Esophagus muscularis mucosa (tissue), 4 donors: ENCODE measurements around the gene SERPINA12. TPM values are rescaled to one million over a fixed set of nuclear protein-coding genes. Genes with fewer than 3 reads are reported as not detected.

Experiments
- DNase-seq: peaks from one replicate; pipeline ENCODE4 v3.0.0-alpha.2; 2017; ENCODE audit errors: extremely low spot score
- H3K27ac ChIP-seq, 4 donors: fragments of 200-600 bp; sonication (generic); replicated peaks in 1 of 4; 1 replicate in 3 of 4; 2 replicates in 1 of 4; pipeline ENCODE4 v1.5.1; 2016 to 2019; ENCODE audit warnings: mild to moderate bottlenecking in 1 of 4
- H3K27me3 ChIP-seq, 4 donors: fragments of 200-600 bp; sonication (generic); one replicate each; pipeline versions ENCODE4 v1.5.1 to v1.6.0; 2016 to 2019
- H3K36me3 ChIP-seq, 4 donors: fragments of 200-600 bp; sonication (generic); one replicate each; pipeline ENCODE4 v1.5.1; 2016 to 2019
- H3K4me1 ChIP-seq, 4 donors: fragments of 200-600 bp; sonication (generic); one replicate each; pipeline ENCODE4 v1.5.1; 2016 to 2019
- H3K4me3 ChIP-seq, 4 donors: fragments of 200-600 bp; sonication (generic); 1 replicate in 2 of 4; 2 replicates in 2 of 4; pipeline ENCODE4 v1.5.1; 2016 to 2019; ENCODE audit warnings: mild to moderate bottlenecking in 4 of 4, moderate library complexity in 1 of 4
- H3K9me3 ChIP-seq, 4 donors: fragments of 200-600 bp; sonication (generic); 1 replicate in 3 of 4; 2 replicates in 1 of 4; pipeline ENCODE4 v1.5.1; 2016 to 2019
- EP300 ChIP-seq: sonication (generic); formaldehyde crosslinking; IDR thresholded peaks from one replicate; pipeline ENCODE4 v1.6.1; 2017; ENCODE audit warnings: antibody characterized with exemption
- POLR2A ChIP-seq: fragments of 450-650 bp; IDR thresholded peaks from one replicate; pipeline ENCODE4 v1.6.1; 2017; ENCODE audit warnings: antibody characterized with exemption, moderate library complexity, mild to moderate bottlenecking, low read depth
- POLR2AphosphoS5 ChIP-seq, 2 donors: sonication (generic); formaldehyde crosslinking; IDR thresholded peaks; one replicate each; pipeline ENCODE4 v1.6.1; 2017; ENCODE audit warnings: antibody characterized with exemption in 2 of 2
- WGBS: methylation state at CpG from one replicate; pipeline ENCODE4 v1.1.5; 2018; 5-methylcytosine and 5-hydroxymethylcytosine counted together
- intact Hi-C: fragments of 100-400 bp; cut with DNase I; formaldehyde crosslinking; loops from one replicate; pipeline ENCODE4 v1.15.1; 2023
- total RNA-seq, 4 donors: library from RNA; depleted of rRNA; stranded (reverse); fragments of >200 nt; gene quantifications; one replicate each; pipeline versions ENCODE4 v1.1.0 to v1.2.1, GENCODE V29; 2016
- TF ChIP-seq, protein P1 (sequence below), 3 experiments: fragments of 200-600 bp in 2 of 3; fragments of 450-650 bp in 1 of 3; sonication (generic) in 2 of 3; IDR thresholded peaks; one replicate each; pipeline ENCODE4 v1.5.1; 2017 to 2019; ENCODE audit warnings: antibody characterized with exemption in 3 of 3, mild to moderate bottlenecking in 2 of 3, moderate library complexity in 1 of 3

SERPINA12 gene
- total RNA-seq, 4 donors from 2014 or later = not detected

DNA sequence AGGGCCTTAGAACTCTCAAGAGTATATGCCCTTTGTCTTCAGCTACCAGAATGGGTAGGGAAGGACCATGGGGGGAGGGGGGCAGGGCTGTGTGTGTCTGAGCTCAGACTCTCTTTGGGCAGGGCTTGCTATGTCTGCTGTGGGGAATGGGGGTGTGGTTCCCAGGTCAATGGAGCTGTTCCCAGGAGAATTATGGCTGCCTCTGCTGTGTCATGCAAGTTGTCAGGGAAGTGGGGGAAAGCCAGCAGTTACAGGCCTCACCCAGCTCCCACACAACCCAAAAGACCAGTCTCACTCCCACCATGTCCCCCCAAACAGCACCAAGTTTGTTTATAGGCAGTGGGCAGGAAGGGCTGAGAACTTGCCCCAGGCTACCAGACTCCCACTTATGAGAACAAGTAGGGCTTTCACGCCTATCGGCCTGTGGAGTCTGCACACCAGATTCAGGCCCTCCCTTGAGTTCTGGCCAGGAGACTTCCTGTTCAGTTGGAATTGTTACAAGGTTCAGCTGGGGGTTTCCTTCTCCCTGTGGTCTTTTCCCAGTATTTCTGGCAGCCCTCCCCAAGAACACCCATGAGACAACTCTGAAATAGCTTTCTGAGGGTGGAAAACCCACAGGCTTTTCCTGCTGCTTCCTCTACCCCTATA is 50.6 kb downstream of the SERPINA12 start:
- WGBS = 80% methylated on average over 2 of the region's 2 CpGs
- no peak for DNase-seq
- Histone ChIP-seq H3K27me3 (peaks cover 0 to 11% (median 0%) of the 10 kb centered on the region in 4 donors), H3K9me3 (peaks cover 0 to 16% (median 12%) of the 10 kb centered on the region in 4 donors), H3K4me3 (no peak overlapping the region), H3K4me1 (no peaks in the 10 kb centered on the region), H3K27ac (no peak overlapping the region), H3K36me3 (no peaks in the 10 kb centered on the region)
- TF ChIP-seq POLR2AphosphoS5 (IDR thresholded peaks at IDR 0.05) (no peak), EP300 (no peak), POLR2A (no peak)
- TF ChIP-seq, protein P1, sequence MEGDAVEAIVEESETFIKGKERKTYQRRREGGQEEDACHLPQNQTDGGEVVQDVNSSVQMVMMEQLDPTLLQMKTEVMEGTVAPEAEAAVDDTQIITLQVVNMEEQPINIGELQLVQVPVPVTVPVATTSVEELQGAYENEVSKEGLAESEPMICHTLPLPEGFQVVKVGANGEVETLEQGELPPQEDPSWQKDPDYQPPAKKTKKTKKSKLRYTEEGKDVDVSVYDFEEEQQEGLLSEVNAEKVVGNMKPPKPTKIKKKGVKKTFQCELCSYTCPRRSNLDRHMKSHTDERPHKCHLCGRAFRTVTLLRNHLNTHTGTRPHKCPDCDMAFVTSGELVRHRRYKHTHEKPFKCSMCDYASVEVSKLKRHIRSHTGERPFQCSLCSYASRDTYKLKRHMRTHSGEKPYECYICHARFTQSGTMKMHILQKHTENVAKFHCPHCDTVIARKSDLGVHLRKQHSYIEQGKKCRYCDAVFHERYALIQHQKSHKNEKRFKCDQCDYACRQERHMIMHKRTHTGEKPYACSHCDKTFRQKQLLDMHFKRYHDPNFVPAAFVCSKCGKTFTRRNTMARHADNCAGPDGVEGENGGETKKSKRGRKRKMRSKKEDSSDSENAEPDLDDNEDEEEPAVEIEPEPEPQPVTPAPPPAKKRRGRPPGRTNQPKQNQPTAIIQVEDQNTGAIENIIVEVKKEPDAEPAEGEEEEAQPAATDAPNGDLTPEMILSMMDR (IDR thresholded peaks at IDR 0.05) = no peak
- intact Hi-C loops = no loop called here

DNA sequence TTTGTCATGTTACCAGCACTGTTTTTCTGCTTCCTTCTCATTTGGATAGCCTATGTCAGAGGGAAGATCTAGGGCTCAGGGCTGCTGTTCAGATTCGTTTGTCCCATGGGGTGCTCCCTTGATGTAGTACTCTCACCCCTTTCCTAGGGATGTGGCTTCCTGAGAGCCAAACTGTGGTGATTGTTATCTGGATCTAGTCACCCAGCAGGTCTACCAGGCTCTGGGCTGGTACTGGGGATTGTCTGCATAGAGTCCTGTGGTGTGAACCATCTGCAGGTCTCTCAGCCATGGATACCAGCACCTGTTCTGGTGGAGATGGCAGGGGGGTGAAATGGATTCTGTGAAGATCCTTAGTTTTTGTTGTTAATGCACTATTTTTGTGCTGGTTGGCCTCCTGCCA is 51.2 kb downstream of the SERPINA12 start:
- 78% methylated on average over 1 of the region's 1 CpG for WGBS
- no peak for TF ChIP-seq POLR2AphosphoS5 (IDR thresholded peaks at IDR 0.05)
- TF ChIP-seq POLR2A = no peak
- TF ChIP-seq, protein P1 (IDR thresholded peaks at IDR 0.05) = no peak
- no peak for TF ChIP-seq EP300
- Histone ChIP-seq H3K9me3 (peaks cover 0 to 16% (median 12%) of the 10 kb centered on the region in 4 donors), H3K36me3 (no peaks in the 10 kb centered on the region), H3K4me3 (no peak overlapping the region), H3K27me3 (peaks cover 0 to 11% (median 0%) of the 10 kb centered on the region in 4 donors), H3K27ac (no peak overlapping the region), H3K4me1 (no peaks in the 10 kb centered on the region)
- intact Hi-C loops = no loop called here
- no peak for DNase-seq

DNA sequence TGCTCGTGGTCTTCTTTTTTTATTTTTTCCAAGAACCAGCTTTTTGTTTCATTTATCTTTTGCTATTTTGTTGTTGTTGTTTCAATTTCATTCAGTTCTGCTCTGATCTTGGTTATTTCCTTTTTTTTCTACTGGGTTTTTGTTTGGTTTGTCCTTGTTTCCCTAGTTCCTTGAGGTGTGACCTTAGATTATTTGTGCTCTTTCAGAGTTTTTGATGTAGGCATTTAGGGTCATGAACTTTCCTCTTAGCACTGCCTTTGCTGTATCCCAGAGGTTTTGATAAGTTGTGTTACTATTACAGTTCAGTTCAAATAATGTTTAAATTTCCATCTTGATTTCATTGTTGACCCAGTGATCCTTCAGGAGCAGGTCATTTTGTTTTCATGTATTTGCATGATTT is 53.3 kb downstream of the SERPINA12 start:
- WGBS = 27% methylated on average over 1 of the region's 1 CpG

DNA sequence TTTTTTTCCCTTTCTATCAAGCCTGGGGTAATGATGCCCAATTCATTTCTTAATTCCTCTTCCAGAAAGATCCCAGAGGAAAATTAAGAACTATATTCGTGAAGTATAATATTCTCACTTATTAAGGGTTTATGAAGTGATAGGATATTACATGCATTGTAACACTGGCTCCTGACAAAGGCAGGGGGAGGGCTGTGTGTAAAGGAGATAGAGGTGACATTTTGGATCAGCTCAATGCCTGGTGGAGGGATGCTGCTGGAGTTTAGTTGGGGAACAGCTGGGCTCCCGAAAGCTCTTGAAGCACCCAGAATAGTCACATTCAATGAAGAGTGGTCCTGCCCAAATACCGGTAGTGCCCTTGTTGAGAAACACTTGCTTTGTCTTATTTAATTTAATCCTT is 57.4 kb downstream of the SERPINA12 start:
- WGBS = 41% methylated on average over 3 of the region's 3 CpGs
- no peaks in the 10 kb centered on the region for H3K36me3 ChIP-seq

More for the DNA sequence above, 53.3 kb downstream of the SERPINA12 start:
- intact Hi-C loops = no loop called here
- H3K9me3 ChIP-seq = peaks cover 0 to 16% (median 12%) of the 10 kb centered on the region in 4 donors
- H3K27ac ChIP-seq = no peak overlapping the region
- H3K4me1 ChIP-seq = no peaks in the 10 kb centered on the region
- no peaks in the 10 kb centered on the region for H3K36me3 ChIP-seq
- H3K27me3 ChIP-seq = peaks cover 0 to 29% (median 0%) of the 10 kb centered on the region in 4 donors
- H3K4me3 ChIP-seq = no peak overlapping the region
- TF ChIP-seq POLR2AphosphoS5 (IDR thresholded peaks at IDR 0.05) (no peak), POLR2A (no peak), EP300 (no peak)
- TF ChIP-seq, protein P1 (IDR thresholded peaks at IDR 0.05) = no peak
- no peak for DNase-seq

DNA sequence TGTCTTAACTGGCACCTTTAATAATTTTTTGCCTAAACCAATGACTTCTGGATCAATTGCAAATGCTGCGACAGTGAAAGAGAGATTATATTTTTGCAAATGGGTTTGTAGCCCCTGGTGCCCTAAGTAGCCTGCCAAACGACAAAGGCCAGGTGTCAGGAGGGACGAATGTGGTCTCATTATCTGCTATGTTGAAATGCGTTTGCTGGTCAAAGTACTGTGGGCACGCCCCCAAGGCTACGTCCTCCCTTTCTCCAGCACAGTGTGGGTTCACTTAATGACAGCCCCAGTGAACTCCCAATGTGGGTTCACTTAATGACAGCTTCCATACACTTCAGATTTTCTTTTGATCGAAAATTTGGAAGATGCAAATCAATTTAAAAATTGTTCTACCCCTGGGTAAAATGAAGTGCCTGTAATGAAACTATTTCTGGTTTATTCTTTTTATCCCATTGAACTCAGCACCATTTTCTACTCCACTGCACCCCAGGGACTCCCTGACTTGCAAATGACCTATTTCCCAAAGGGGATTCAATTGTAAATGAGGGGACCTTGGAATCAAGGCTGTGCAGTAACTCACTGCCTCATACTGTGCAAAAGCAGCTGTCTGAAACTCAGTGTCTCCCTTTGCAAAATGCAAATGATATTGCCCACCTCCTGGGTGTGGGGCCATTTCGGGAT is 58.0 kb downstream of the SERPINA12 start:
- 33% methylated on average over 8 of the region's 8 CpGs for whole genome bisulfite sequencing

More for the DNA sequence above, 57.4 kb downstream of the SERPINA12 start:
- Histone ChIP-seq H3K9me3 (peaks cover 0 to 11% (median 3%) of the 10 kb centered on the region in 4 donors), H3K27me3 (peaks cover 0 to 43% (median 0%) of the 10 kb centered on the region in 4 donors), H3K27ac (no peak overlapping the region), H3K4me1 (peaks cover 0 to 6% (median 3%) of the 10 kb centered on the region in 4 donors), H3K4me3 (no peak overlapping the region)
- intact Hi-C loops = no loop called here
- DNase-seq = no peak
- no peak for TF ChIP-seq POLR2A
- no peak for TF ChIP-seq EP300

More for the DNA sequence above, 58.0 kb downstream of the SERPINA12 start:
- TF ChIP-seq POLR2A (no peak), POLR2AphosphoS5 (IDR thresholded peaks at IDR 0.05) (no peak), EP300 (no peak)
- TF ChIP-seq, protein P1 (IDR thresholded peaks at IDR 0.05) = no peak
- peak; percentile 72 for DNase-seq
- intact Hi-C loops = no loop called here
- H3K36me3 ChIP-seq = no peaks in the 10 kb centered on the region
- no peak overlapping the region for H3K4me3 ChIP-seq
- H3K4me1 ChIP-seq = peaks cover 0 to 6% (median 3%) of the 10 kb centered on the region in 4 donors
- H3K9me3 ChIP-seq = peaks cover 0 to 10% (median 3%) of the 10 kb centered on the region in 4 donors
- no peak overlapping the region for H3K27ac ChIP-seq
- peaks cover 0 to 44% (median 0%) of the 10 kb centered on the region in 4 donors for H3K27me3 ChIP-seq
